HUDEP-2 (cell line): Measurements from ENCODE around the gene SH3RF1.
"Not testable (repeated sequence)": the region's sequence is repeated elsewhere in the genome, so short reads cannot be mapped to it uniquely, and the experiment has no call there.

Experiments used
- DNase-seq, 76 experiments: peaks; one replicate each; lab custom pipeline; 2025; ENCODE audit not compliant: unreplicated experiment in 76 of 76; lab: John Stamatoyannopoulos, UW

SH3RF1 gene

DNA sequence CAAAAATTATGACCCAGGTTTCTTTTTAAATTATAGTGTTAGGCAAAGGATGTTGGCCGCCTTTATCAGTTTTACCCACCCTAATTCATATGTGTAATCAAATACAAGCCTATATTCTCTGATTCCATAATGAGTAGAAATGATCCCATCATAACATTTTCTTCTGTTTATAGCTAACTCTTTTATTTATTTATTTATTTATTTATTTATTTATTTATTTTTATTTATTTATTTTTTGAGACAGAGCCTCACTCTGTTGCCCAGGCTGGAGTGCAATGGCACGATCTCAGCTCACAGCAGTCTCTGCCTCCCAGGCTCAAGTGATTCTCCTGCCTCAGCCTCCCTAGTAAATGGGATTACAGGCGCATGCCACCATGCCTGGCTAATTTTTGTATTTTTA lies 7.1 kb upstream of the SH3RF1 start:
- not testable (repeated sequence) for DNase-seq

- DNase-seq, result no peak
Observed at GRCh38 chr4:169275180-169275579, 4.4 kb upstream of the SH3RF1 start.

- DNase-seq, result no peak
Observed at GRCh38 chr4:169274033-169274432, 3.3 kb upstream of the SH3RF1 start.

DNA sequence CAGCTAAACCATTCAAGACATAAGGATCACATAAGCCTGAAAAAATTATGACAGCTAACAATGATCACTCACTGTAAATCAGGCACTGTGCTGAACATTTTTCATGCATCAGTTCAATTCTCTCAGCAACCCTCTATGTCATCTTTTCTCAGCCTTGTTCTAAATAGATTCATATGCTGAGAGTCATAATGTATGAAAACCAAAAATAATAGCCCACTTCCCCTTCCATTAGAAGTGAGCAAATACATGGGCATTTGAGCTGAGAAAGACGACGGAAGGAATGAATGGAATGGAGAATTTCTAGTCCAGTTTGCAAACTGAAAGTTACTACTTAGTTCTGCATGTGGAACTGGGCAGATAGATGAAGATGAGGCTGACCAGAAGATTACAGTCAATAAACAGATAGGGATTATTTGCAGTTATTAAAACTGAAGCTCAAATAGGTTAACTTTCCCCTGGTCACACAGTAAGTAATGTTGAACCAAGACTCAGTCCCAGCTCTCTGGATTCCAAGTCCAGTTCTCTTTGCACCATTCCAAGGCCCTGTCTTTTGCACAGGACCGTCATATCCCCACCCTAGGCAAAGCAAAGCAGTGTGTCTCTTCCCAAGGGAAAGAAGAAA lies 1.6 kb upstream of the SH3RF1 start:
- no peak for DNase-seq

DNA sequence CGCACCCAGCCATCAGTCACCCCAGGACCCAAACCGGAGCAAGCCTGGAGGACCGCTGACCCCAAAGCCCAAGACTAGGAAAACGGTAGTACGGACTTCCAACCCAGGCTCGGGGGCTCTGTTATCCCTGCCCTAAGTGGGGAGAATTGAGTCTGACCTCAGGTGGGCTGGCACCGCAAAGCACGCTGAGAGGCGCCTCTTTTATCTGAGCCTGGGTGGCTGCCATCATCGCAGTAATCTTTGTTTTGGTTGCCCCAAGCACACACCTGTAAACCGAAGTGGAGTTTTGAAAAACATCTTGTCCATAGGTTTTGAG lies 894 bp upstream of the SH3RF1 start:
- DNase-seq, result no peak

DNA sequence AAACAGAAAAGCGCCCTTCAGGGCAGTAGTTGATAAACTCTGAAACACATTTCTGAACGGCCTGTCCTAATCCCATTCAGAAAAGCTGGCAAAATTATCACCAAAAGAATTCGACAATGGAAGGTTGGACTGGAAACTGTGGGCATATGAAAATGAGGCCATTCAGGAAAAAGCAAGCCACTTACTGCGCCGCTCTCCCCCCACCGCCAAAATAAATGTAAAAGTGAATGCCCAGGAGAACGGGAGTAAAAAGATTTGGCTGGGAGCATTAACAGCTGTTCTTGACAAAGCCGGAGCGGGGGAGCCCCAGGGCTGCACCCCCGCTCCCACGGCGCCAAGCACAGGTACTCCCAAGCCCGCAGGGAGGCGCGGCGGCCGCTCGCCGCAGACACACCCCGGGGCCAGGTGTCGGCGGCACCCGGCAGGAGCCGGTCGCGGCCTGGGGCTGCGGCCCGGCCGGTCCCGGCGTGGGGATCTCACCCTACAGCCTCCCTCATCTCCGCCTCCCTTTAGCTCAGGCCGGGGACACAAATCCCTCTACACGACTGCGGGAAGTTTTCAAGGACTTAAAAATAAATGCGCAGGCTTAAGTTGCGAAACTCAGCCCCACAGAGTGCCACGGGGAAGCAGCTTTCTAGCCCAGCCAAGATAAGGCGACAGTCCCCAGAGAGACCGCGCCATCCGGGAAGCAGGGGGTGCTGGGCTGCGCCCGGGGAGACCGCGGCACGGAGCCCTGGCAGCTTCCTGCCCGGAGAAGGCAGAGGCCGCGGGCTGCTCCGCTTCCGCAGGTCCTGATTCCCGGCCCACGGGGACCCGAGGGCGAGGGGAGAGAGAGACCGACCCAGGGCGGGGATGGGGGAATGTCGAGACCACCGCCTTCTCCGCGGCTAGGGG lies 593 bp downstream of the SH3RF1 start:
- peak in 6 of 76 experiments; percentile 2 to 24 (median 8) for DNase-seq

DNA sequence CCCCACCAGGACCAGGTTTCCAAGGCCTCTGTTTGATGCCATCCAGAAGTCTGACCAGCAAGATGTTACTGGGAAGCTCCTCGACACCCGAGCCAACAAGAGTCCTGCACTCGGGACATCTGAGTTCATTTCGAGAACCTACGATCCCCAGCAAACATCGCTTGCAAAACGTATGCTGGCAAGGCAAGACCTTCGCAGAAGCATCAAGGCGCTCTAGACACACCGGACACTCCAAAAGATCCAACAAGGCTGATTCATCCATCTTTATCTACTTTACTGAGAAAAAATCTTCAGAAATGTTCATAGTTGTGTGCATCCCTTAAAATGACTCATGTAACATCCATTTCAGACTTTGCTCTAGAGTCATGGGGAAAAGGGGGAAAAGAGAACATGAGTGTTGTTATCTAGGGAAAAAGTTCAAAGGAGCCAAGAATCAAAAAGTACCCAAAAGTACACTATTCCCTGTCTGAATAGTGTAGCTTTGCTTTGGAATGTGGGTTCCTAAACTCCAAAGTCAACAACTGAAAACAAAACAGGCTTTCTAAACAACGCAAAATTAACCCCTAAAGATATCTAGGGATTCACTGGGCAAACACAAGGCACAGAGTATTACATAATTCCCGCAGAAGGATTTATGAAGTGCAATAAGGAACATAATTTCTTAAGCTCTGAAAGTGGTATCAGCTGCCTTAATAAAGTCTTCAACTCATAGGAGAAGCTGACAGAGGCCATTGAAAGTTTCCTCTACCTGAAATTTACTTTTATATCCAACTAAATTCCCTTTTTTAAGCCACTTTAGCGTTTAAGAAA lies 1.6 kb downstream of the SH3RF1 start:
- DNase-seq, result no peak

- no peak for DNase-seq
Observed at GRCh38 chr4:169267070-169267469, 3.7 kb downstream of the SH3RF1 start.

DNA sequence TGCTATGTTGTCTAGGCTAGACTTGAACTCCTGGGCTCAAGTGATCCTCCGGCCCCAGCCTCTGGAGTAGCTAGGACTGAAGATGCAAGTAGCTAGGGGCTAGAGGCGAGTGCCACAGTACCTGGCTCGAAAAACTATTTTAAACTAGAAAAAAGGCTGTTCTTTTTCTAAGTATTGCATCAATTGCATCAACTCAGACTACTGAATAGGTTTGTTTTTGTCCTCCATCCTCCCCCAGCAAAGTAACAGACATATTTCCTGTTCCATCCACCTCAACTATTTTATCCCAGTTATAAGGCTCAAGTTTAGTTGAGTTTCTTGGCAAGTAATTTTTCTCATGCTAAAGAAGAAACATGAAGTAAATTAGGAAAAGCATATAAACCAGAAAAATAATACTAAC lies 4.1 kb downstream of the SH3RF1 start:
- DNase-seq, result no peak

DNA sequence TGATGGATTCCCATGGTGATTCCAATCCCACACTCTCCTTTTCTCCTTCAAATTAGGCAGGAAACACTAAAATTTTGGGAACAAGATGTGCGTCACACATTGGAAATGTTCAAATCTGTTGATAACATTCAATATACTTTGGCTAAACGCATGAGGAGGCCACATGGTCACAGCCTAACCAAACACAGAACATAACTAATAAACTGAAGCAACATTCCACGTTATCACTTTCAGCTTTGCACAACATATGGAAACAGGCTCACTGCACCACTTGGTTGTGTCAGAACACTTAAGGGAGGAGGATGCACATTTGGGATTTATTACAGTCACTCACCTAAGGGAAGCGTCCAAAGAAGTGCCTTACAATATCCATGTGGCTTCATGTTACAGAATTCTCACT lies 4.7 kb downstream of the SH3RF1 start:
- DNase-seq, result no peak

GRCh38 chr4:169263791-169264392 lies 6.9 kb downstream of the SH3RF1 start:
- DNase-seq, result no peak

DNA sequence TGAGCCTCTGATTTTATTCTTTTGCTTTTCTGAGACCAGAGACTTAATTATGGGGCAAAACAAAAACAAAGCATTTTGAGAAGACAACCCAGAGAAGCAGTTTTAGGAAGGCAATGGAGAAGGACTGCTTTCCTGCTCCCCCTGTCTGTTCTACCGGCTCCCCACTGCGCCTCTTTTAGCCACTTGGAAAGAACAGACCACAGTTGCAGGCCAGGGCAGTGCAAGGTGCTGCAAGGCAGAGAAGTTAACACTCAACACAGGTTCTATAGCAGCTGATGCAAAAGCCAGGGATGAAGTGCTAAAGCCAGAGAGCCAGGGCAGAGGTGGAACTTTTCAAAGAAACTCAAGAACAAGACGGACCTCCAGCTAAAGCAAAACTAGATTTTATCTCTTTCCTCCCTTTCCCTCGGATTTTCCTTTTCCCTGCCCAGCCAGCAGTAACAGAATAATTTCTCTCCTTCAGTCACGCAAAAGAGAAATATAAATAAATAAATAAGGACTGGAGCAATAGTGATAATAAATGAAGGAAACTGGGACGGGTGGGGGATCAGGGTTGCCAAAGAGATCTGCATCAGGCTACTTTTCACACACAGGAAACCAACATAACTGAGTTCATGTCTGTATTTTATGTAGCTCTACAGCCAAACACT lies 10.4 kb downstream of the SH3RF1 start:
- no peak for DNase-seq

DNA sequence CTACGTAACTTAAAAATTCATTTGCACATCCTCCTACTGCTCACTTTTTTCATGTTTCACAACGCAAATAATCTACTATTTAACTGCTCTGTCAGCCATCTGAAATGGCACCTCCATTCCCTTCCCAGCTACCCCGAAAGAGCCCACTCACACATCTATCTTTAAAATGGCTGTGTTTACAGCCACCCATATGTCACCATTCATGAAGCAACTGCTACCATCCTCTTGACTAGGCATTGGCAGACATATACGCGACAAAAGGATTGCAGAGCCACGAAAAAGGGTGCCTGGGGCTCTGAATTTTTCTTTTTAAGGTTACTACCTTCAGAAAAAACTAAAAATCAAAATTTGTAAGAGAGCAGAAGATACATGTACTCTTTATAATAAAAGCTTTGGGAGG lies 11.5 kb downstream of the SH3RF1 start:
- DNase-seq, result no peak

GRCh38 chr4:169258141-169258540 lies 12.6 kb downstream of the SH3RF1 start:
- no peak for DNase-seq

DNA sequence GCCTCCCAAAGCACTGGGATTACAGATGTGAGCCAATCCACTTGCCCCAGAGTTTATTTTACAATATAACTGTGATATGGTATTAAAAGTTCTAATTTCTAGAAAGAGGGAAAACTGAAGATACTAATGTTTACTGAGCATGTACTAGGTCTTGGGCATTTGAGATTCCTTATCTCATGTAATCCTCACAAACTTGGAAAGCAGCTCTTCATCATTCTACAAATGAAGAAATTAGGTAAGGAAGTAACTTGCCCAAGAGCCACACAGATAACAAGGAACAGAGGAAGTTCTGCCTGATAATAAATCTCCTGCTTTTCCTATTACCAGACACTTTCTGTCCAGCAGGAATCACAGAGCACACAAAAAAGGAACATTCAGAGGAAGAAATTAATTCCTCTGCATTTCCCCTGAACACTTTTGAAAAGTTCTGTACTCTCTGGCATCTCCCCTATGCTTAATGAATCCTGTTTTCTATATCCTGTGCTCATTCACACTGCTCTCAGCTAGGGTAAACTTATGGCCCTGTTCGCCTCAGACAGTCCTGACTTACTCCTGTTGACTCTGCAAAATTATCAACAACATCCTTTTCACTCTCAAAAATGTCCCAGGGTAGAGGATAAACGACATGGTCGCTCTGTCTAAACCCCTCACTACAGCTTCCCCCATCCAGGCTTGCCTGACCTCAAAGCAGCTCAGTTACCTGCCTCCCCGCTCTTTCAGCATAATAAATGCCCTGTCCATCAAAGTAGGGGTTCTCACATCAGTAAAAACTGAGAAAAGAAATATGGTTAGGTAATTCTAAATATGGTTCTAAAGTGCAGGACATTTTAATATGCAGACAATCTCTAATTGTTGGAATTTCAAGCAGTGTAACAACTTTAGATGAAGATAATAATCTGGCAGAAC lies 13.6 kb downstream of the SH3RF1 start:
- no peak for DNase-seq

DNA sequence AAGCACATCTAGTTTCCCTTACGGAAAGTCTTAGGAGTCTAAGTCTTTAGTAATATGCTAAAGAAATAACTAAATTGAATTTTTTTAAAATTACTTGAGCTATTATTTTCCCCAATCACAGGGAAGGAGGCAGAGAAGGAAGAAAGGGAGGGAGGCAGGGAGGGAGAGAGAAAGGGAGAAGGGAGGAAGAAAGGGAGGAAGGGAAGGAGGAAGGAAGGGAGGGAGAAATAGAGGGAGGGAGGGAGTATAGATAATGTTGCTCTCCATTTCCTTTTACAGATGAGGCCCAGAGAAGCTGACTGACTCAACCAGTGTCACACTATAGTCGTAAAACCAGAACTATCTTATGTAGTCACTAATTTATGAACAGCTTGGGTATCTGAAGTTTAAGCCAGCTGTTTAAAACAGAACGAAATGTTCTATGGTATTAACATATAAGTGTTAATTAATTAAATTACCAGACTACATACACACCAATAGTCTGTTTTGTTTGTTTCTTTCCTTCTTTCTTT lies 14.6 kb downstream of the SH3RF1 start:
- DNase-seq, result no peak

DNA sequence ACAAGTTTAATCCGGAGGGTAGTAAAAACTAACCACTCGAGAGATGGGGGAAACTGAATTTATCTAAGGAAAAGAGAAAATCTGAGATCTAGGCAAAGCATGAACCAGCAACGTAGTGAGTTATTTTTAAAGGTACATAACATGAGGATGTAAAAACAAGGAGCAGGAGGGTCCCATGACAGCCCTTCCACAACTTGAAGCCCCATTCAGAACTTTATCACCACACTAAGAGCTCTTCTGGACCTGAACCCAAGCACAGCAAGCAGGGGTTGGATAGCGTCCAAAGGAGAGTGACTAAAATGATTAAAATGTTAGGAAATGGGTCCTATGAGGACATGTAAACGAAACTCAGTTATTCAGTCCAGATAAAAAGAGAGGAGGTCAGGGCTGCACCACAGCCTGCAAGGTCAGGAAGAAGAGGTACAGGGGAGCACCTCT lies 16.2 kb downstream of the SH3RF1 start:
- peak in 3 of 76 experiments; percentile 2 to 22 (median 7) for DNase-seq

GRCh38 chr4:169253904-169254303 lies 16.9 kb downstream of the SH3RF1 start:
- DNase-seq, result no peak

- no peak for DNase-seq
Observed at GRCh38 chr4:169253113-169253671, 17.6 kb downstream of the SH3RF1 start.
